Dermis blood vessel endothelial cell (primary cell): Measurements from ENCODE around the gene WDSUB1. TPM values are rescaled to one million over a fixed set of nuclear protein-coding genes. Genes with fewer than 3 reads are reported as not detected.

Experiments used
- DNase-seq: peaks from one replicate; pipeline ENCODE4 v3.0.0; 2010
- total RNA-seq: library from RNA; depleted of rRNA; stranded (reverse); fragments of >200 nt; gene quantifications from 2 replicates; pipeline ENCODE4 v1.2.3, GENCODE V29; 2014

WDSUB1 gene, protein sequence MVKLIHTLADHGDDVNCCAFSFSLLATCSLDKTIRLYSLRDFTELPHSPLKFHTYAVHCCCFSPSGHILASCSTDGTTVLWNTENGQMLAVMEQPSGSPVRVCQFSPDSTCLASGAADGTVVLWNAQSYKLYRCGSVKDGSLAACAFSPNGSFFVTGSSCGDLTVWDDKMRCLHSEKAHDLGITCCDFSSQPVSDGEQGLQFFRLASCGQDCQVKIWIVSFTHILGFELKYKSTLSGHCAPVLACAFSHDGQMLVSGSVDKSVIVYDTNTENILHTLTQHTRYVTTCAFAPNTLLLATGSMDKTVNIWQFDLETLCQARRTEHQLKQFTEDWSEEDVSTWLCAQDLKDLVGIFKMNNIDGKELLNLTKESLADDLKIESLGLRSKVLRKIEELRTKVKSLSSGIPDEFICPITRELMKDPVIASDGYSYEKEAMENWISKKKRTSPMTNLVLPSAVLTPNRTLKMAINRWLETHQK
- 4.4 and 5.3 TPM in 2 replicates for total RNA-seq

DNA sequence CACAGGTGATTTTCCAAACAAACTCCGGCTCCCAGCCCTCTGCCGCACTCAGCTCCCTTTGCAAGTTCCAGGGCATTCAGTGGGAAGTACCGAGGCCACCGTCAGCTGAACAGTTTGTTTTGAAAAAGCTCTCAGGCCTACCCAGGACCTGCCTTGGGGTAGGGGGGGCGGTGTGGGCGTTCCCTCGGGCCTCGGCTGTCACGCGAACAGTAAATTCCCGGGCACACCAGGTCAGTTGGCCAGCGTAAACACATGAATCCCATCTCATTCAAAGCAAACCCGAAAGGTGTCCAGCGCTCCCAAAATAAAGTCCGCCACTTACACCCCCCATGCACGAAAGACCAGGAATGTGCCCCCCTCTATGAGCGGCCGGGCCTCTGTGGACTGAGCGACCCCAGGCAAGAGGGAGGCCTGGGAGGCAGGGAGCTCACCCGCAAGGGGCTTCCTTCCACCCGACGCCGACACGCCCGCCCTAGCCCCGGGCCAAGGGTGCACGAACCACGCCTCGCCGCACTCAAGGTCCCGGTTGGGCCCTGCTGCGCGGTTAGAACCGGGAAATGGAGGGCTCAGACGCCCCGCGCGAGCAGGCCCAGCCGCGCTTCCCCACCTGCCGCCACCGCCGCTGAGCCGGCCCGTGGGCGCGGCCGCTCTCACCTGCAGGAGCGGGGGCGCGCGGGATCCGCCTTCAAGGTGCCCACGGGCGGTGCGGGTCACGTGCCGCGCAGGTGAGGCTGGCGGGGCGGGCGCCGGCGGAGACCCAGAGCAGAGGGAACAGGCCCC, at the start of gene WDSUB1:
Gene WDSUB1 (minus strand): TSS at position 775 of the 780 bp plus-strand sequence. CDS start 3,634 bp downstream, outside the sequence.
- DNase-seq = peak; percentile 74

DNA sequence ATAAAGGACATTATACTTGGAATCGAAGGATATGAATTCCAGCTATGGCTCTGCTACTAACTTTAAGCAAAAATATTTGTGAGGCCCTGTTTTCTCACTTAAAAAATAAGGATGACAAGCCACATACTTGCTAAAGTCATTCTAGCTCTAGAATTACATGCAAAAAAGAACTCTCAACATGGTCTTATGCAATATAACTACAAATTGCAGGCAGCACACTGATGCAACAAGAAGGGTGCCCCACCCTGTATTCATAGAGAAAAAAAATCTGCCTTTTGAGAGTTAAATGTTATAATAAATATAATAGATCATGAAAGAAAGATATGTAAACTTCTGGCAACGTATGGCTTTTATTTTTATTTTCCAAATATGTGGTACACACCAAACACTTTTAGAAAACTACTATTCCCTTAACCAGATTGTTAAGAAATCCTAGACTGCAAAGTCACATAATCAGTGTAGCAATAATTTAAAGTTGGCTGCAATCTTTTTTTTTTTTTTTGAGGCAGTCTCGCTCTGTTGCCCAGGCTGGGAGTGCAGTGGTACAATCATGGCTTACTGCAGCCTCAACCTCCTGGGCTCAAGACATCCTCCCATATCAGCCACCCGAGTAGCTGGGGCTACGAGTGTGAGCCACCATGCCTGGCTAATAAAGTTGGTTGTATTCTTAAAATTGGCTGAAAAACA, 40.2 kb upstream of the WDSUB1 start:
- DNase-seq = no peak

DNA sequence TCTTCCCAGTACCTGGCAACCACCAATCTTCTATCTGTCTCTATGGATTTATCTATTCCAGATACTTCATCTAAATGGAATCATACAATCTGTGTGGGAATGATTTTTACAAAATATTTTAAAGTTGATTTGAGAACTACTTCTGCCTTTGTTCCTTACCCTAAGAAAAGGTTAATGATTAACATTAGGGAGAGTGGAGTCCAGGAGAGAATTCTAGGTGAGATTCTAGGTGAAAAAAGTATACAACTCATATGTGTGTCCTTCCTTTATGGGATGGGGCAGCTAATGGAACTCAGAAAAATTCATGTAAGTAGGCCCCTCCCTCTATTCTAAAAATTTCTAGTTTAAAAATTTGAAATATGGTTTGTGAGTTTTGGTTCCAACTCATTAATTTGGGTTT, 35.9 kb upstream of the WDSUB1 start:
- DNase-seq = no peak

DNA sequence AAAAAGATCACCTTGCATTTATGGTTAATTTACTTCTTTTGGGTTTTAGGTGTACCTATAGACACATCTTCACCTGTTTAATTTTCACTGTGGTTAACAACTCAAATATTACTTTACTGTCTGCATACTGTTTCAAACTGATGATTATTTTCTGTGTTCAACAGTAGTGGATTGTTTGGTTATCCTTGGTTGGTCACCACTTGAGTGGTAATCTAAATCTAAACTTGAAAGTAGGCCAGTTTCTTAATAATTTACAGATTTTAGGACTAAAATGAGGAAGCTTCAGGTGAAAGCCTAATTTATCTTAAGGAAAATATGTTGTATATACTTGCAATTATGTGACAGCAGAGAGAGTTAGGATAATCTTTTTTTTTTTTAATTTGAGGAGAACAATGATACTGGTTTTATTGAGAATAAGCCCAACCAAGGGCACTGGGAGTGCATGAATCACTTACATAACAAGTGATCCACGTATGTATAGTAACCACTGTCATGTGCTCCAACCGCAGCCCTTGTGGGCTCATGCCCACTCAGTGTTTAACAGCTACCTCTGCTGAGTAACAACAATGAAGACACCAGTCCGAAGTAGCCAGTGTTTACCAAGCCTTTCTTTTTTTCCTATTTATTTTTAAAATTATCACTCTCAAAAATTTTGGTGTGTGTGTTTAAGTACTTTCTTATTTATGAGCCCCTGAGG, 31.0 kb upstream of the WDSUB1 start:
- DNase-seq = no peak

DNA sequence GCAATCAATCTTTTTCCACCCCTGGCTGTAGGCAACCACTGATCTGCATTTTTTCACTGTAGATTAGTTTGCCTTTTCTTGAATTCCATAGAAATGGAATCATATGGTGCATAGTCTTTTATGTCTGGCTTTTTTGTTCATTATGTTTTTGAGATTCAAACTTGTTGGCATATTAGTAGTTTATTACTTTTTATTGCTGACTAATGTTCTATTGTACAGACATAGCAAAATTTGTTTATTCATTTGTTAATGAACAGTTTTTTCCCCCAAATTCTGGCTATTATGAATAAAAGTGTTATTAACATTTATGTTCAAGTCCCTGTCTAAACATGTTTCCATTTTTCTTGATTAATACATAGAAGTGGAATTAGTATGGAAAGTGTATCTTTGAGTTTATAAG, 21.4 kb upstream of the WDSUB1 start:
- no peak for DNase-seq

DNA sequence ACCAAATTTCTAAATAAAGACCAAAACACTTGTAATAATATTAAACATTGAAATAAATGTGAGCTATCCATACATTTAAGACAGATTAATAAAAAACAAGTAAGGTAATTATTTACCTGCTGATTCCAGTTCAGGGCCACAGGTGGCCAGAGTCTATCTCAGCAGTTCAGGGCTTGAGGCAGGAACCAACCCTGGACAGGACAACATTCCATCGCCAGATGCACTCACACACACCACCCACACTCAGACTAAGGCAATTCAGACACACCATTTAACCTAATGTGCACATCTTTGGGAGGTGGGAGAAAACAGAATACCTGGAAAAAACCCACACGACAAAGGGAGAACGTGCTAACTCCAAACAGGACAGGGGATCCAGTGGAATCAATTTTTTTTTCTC, 14.1 kb upstream of the WDSUB1 start:
- DNase-seq = no peak

DNA sequence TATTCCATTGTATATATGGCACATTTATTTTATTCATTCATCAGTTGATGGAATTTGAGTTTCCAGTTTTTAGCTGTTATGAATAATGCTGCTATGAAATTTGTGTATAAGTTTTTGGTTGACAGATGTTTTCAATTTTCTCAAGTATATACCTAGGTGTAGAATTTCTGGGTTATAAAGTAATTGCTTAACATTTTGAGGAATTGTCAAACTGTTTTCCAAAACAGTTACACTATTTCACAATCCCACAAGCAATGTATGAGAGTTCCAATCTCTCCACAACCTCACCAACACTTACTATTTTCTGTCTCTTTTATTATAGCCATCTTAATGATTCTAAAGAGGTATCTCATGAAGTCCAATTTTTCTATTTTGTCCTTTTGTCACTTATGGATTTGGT, 12.5 kb upstream of the WDSUB1 start:
- DNase-seq = no peak

DNA sequence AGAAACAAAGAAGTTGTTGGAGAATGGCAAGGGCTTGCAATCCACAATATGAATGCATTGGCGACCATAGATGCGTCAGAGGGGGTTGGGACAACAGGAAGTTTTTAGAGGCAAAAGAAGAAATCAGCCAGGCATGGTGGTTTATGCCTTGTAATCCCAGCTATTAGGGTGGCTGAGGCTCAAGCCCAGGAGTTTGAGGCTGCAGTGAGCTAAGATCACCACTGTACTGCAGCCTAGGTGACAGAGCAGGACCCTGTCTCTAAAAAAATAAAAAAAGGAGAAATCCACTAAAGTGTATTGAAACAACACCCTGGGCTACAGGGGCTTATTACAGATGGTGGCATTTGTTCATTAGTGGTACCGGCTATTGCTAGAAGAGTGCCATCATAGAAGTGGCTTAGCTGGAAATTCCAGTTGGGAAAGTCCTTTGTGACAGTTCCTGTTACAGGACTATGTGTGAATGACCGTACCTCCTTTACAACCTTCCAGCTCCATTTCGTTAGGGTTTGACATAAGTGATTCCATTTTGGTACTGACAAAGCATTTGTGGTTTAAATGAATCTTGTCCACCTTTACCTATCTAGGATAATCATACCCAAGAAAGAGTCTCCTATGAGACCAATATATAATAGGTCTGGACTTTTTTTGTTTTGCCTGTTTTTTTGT, 10.7 kb upstream of the WDSUB1 start:
- DNase-seq = no peak

DNA sequence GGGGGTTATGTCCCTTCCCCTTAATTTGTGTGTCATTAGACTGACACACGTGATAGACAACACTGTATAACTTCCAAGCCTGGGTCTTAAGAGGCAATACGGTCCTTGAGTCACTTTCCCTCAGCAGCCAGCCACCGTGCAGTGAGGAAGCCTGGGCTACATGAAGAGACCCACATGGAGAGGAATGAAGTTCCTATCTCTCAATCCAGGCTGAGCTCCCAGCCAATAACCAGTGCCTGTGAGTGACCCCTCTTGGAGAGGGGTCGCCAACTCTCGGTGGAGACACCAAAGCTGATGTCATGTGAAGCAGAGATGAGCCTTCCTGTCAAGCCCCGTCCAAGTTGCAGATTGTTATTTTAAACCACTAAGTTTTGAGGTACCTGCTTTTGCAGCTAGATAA, 5.7 kb upstream of the WDSUB1 start:
- DNase-seq = no peak

DNA sequence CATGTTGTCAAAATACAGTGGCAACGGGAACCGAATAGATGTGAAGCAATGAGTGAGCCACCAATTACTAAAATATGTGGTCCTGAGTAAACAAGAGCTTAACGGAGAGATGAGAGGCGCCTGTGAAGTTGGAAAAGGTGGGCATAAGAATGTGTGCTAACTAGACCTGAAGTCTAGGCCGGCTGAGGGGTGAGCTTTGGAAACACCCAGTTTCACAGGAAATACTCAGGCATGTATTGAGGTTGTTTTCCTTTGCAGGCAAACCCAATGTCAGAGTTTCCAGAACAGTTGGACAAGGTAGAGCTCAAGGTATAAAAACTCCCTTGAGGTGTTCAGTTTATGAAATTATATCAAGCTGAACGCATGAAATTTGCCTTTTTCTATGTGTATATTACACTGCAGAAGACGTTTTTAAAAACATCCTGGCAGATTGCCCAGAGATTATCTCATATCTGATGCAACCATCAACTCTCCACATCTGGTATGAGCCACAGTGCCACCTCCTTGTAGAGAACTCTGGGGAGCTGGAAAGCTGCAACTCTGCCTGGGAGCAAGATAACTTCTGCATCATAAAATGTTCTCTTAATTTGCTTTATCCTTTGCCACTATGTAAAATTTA, 3.9 kb upstream of the WDSUB1 start:
- DNase-seq = peak; percentile 58

DNA sequence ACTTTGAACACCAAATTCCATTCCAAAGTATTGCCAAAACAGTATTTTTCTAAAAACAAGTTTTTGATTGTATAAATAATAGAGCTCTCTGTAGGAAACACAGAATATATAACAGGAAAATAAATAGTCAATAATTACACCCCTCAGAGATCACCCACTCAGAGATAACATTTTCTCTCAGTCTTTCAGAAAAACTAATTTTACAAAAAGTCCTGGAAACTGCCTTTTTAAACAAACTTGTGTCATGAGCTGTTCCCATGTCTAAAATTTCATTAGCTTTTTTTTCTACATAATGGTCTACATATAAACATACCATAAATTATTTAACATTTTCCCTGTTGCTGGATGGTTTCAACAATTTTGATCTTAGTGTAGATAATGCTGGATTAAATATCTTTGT, 1.2 kb upstream of the WDSUB1 start:
- DNase-seq = no peak

DNA sequence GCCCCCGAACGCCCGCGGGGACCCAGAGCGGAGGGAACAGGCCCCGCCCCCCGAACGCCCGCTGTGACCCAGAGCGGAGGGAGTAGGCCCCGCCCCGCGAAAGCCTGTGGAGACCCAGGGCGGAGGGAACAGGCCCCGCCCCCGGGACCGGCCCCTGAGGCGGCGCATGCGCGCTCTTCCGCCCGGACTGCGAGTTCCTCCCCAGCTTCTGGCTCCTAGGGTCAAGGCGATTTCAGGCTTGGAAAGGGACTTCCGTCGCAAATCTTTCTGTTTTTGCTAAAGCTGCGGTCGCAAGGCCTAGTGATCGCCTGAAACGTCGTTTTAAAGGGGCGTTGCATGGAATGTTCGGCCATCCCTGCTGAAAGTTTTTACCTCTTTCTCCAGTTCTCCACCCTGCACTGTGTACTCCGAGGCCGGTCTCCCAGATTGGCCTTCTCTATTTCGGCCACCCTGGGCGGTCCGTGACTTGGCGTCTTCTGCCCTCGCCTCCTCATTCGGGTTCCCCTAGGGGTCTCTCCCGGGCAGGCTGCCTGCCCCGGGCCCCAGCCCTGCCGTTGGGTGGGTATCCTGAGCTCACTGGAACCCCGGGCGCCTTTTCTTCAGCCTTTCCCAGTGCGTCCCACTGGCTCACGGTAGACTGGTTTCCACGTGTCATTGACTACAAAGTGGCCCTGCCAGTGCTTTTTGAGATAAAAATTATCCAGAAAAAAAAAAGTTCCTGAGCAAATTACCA, 372 bp upstream of the WDSUB1 start:
- peak; percentile 96 for DNase-seq

DNA sequence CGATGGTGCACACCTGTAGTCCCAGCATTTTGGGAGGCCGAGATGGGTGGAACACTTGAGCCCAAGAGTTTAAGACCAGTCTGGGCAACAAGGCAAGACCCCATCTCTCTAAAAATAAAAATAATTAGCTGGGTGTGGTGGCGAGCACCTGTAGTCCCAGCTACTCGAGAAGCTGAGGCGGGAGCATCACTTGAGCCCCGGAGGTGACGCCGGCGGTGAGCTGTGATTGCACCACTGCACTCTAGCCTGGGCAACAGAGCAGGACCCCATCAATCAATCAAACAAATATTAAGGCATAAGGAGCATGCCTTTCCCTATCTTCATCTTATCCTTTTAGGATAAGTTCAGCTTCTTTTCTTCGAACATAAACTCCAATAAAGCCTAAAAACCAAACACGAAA, 1.1 kb downstream of the WDSUB1 start:
- DNase-seq = no peak

DNA sequence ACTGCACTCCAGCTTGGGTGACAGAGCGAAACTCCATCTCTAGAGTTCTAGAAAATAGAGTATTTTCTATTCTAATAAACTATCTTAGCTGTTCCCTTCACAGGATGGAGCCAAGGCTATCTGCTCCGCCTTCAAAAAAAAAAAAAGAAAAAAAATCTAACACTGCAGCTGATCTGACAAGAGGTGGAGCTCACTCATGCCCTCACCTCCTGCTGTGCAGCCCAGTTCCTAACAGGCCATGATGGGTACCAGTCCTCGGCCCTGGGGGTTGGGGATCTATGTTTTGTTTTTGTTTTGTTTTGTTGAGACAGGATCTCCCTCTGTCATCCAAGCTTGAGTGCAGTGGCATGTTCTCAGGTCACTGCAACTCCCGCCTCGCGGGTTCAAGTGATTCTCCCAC, 3.0 kb downstream of the WDSUB1 start:
- DNase-seq = no peak

DNA sequence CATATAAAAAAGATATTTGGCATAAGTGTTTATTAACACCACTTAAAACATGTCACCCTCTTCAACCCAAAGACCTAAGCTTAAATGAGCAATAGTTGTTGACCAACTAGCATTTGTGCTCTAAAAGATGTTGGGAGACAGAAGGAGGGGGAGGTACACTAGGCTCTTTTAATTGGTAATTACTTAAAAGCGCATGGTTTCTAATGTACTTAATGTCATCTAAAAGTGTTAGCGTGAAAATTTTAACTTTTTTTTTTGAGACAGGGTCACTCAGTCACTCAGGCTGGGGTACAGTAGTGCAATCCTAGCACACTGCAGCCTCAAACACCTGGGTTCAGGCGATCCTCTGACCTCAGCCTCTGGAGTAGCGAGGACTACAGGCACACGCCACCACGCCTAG, 5.5 kb downstream of the WDSUB1 start:
- no peak for DNase-seq

DNA sequence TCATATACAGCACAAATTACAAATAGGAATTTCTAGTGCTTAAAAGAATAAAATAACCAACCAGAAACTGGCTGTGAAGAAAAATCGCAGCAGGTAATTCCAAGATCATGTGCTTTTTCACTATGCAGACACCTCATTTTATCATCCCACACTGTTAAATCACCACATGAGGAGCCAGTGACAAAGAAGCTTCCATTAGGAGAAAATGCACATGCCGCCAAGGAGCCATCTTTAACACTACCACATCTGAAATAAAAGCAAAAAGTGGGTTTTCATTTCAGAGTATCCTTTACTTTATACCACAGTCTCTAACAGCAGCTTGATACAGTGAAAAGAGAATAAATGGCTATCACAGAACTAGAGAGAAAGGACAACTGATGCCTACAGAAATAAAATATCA, 6.8 kb downstream of the WDSUB1 start:
- DNase-seq = no peak

DNA sequence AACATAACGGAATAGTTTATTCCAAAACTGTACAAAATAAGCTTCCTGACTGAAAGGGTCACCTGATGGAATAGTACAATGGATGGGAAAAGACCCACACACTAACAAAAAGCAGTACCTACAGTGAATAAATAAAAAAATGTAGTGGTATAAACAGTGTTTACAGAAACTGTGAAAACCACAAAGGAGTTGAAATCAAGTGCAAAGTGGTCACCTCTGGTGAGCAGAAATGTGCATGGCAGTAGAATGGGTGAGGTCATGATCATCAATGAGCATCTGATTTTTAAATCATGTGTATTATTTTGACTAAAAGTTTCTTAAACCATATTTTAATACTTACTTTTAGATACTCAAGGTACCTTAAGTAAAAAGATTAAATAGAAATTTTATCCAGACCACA, 11.4 kb downstream of the WDSUB1 start:
- no peak for DNase-seq

DNA sequence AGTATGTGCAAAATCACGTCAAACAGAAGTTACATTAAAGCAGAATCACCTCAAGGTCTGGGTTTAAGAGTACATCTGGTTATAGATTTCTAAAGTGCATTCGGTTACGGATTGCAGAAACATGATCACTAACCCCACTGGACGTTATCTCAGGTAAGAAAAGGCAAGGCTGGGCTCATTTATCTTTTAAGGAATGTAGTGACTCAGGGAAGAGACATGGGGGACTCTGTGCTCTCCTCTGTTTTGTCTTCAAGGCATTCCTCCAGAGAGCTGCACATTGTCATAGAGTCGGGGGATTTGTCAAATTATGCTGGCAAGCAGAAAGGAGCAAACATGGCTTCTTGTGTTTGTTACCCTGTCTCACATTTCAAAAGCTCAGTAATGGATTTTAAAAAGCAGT, 14.3 kb downstream of the WDSUB1 start:
- no peak for DNase-seq

DNA sequence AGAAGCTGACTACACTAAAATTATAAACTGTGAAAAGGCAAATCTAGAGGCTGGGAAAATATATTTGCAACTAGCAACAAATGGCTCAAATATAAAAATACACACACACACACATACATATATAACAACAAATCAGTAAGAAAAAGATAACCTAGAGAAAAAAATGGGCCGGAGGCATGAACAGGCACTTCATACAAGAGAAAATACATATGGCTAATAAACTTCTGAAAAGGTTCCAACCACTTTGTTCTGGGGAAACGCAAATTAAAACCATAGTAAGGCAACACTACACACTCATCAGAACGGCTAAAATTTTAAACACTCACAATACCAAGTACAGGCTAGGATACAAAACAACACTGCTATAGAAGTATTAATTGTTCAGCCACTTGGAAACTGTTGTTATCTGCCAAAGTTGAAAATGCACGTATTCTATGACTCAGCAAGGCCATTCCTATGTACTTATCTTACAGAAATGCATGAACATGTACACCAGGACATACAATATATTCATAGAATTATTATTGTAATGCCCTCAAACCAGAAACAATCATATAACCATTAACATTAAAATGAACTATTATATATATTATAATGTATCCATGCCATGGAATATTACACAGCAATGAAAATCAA, 15.6 kb downstream of the WDSUB1 start:
- DNase-seq = no peak

DNA sequence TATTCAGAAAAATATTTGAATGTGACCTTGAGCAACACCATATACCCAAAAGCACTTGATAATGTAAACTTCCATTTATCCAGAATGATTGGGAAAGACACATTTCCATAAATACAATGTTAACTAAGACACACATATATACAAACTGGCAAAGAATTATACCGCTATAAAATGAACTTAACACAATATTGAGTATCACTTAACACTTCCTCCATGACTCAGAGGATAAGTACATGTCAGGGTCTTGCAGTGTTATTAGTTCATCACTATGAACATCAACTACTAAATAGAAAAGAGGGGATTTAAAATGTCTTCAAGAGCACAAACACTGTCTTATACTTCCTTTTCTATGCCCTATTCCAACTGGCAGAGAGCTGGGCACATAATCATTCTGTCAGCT, 18.6 kb downstream of the WDSUB1 start:
- DNase-seq = peak; percentile 36
